HepG2 (cell line): Measurements from ENCODE around the gene CBX7. TPM values are rescaled to one million over a fixed set of nuclear protein-coding genes. Genes with fewer than 3 reads are reported as not detected.

ENCODE experiments used
- ADNP ChIP-seq: sonication (generic); formaldehyde crosslinking; IDR thresholded peaks from 2 replicates; pipeline ENCODE4 v1.4.0; 2020; ENCODE audit warnings: missing genetic modification reagents
- FOXA3 ChIP-seq: IDR thresholded peaks from 2 replicates; pipeline ENCODE4 v1.6.1; 2016; ENCODE audit warnings: missing genetic modification reagents, missing compliant biosample characterization
- JUND ChIP-seq: sonication (generic); formaldehyde crosslinking; IDR thresholded peaks from 2 replicates; pipeline ENCODE4 v1.8.0; 2022; ENCODE audit warnings: mild to moderate bottlenecking, missing genetic modification reagents
- SMARCC2 ChIP-seq: fragments of 450-650 bp; IDR thresholded peaks from 2 replicates; pipeline ENCODE4 v1.6.1; 2017; ENCODE audit warnings: antibody characterized with exemption, mild to moderate bottlenecking
- TEAD3 ChIP-seq: optimal IDR thresholded peaks from 2 replicates; pipeline ENCODE3; 2016; ENCODE audit warnings: borderline replicate concordance
- ZNF513 ChIP-seq: sonication (generic); formaldehyde crosslinking; conservative IDR thresholded peaks from 2 replicates; pipeline ENCODE4 v1.5.0; 2020; ENCODE audit warnings: missing genetic modification reagents
- ZNF562 ChIP-seq: sonication (generic); formaldehyde crosslinking; IDR thresholded peaks from 2 replicates; pipeline ENCODE4 v1.8.0; 2022; ENCODE audit warnings: missing genetic modification reagents, borderline replicate concordance
- polyA plus RNA-seq, 8 experiments: library from polyadenylated mRNA; depleted of rRNA in 3 of 8; stranded (reverse) in 7 of 8; unstranded in 1 of 8; fragments of >200 nt; fragmentation: Illumina TruSeq in 4 of 8; extraction: Trizol in 4 of 8; gene quantifications; 2 replicates each; pipeline versions ENCODE4 v1.2.1 to v1.2.3, GENCODE V29; 2011 to 2016; ENCODE audit warnings: low read depth in 4 of 8, missing spikeins in 1 of 8, mixed read lengths in 1 of 8; ENCODE audit not compliant: insufficient read depth in 1 of 8
- total RNA-seq, 5 experiments: library from RNA; depleted of rRNA; stranded (reverse); fragments of >200 nt; fragmentation: Illumina TruSeq; extraction: Trizol; gene quantifications; 2 replicates each; pipeline ENCODE4 v1.2.3, GENCODE V29; 2016; ENCODE audit warnings: low read depth in 1 of 5
- TF ChIP-seq, protein P1 (sequence below): sonication (generic); formaldehyde crosslinking; IDR thresholded peaks from 2 replicates; pipeline ENCODE4 v1.4.0; 2020; ENCODE audit warnings: mild to moderate bottlenecking, missing genetic modification reagents
- TF ChIP-seq, protein P2 (sequence below), 2 experiments: sonication (generic) in 1 of 2; formaldehyde crosslinking in 1 of 2; IDR thresholded peaks; 2 replicates each; pipeline versions ENCODE4 v1.6.1 to v1.9.0; 2014 to 2022; ENCODE audit warnings: antibody characterized with exemption in 1 of 2, borderline replicate concordance in 1 of 2, inconsistent platforms in 1 of 2, low read depth in 1 of 2, missing genetic modification reagents in 1 of 2
- TF ChIP-seq, protein P3 (sequence below): sonication (generic); formaldehyde crosslinking; IDR thresholded peaks from 2 replicates; pipeline ENCODE4 v1.4.0; 2020; ENCODE audit warnings: missing genetic modification reagents, mild to moderate bottlenecking, borderline replicate concordance

The CBX7 gene
- total and polyA plus RNA-seq, 2 of the 13 experiments (the other 11 are each of a cell fraction or from before 2014, with no cell fraction given) = 0.35 to 4.9 TPM

DNA sequence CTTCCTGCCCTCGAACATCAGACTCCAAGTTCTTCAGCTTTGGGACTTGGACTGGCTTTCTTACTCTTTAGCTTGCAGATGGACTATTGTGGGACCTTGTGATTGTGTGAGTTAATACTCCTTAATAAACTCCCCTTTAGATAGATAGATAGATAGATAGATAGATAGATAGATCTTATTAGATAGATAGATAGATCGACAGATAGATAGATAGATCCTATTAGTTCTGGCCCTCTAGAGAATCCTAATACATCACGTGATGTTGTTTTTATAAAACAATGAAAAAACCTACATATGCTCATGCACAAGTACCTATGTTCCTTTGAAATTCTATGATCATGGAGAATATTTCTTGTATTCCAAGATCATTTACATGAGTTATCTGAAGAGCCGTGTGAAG is 31.5 kb downstream of the CBX7 start (continued):
- TF ChIP-seq, protein P1, sequence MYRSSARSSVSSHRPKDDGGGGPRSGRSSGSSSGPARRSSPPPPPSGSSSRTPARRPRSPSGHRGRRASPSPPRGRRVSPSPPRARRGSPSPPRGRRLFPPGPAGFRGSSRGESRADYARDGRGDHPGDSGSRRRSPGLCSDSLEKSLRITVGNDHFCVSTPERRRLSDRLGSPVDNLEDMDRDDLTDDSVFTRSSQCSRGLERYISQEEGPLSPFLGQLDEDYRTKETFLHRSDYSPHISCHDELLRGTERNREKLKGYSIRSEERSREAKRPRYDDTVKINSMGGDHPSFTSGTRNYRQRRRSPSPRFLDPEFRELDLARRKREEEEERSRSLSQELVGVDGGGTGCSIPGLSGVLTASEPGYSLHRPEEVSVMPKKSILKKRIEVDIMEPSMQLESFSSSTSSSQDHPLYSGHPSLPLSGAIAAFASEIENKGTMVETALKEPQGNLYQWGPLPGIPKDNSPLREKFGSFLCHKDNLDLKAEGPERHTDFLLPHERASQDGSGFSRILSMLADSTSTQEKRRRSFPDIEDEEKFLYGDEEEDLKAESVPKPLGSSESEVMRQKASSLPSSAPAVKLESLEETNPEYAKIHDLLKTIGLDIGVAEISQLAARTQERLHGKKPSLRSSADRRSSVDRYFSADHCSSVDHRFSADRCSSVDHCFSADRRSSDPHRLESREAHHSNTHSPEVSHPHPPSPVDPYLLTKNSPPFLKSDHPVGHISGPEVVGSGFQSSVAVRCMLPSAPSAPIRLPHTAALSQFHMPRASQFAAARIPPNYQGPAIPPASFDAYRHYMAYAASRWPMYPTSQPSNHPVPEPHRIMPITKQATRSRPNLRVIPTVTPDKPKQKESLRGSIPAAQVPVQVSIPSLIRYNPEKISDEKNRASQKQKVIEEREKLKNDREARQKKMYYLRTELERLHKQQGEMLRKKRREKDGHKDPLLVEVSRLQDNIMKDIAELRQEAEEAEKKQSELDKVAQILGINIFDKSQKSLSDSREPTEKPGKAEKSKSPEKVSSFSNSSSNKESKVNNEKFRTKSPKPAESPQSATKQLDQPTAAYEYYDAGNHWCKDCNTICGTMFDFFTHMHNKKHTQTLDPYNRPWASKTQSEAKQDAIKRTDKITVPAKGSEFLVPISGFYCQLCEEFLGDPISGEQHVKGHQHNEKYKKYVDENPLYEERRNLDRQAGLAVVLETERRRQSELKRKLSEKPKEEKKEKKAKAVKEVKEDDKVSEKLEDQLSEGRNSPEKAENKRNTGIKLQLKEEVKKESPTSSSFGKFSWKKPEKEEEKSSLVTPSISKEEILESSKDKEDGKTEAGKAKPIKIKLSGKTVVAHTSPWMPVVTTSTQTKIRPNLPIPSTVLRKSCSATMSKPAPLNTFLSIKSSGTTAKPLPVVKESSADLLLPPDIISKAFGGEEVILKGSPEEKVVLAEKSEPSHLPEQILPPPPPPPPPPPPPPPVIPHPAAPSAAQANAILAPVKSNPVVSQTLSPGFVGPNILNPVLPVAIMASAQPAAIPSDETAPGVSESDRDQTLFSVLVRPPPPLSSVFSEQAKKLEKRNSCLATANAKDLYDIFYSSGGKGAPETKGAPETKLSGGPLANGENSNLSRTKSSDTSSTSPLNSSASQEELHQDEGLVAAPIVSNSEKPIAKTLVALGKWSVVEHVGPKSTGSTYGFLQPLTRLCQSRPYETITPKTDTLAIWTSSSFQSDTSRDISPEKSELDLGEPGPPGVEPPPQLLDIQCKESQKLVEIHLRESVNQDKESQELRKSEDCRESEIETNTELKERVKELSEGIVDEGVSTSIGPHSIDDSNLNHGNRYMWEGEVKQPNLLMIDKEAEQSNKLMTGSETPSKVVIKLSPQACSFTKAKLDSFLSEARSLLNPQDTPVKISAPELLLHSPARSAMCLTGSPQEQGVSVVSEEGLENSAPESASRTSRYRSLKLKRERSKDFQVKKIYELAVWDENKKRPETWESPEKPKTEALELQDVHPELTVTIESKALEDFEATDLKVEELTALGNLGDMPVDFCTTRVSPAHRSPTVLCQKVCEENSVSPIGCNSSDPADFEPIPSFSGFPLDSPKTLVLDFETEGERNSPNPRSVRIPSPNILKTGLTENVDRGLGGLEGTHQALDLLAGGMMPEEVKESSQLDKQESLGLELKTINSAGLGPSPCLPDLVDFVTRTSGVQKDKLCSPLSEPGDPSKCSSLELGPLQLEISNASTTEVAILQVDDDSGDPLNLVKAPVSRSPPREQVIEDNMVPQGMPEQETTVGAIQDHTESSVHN = no peak
- TF ChIP-seq FOXA3 (CRISPR knock-in tag) = no peak
- no peak for TF ChIP-seq ZNF562 (CRISPR knock-in tag)
- TF ChIP-seq SMARCC2 = no peak
- TF ChIP-seq ADNP (CRISPR knock-in tag) = no peak
- no peak for TF ChIP-seq ZNF513 (CRISPR knock-in tag)
- TF ChIP-seq, protein P2, sequence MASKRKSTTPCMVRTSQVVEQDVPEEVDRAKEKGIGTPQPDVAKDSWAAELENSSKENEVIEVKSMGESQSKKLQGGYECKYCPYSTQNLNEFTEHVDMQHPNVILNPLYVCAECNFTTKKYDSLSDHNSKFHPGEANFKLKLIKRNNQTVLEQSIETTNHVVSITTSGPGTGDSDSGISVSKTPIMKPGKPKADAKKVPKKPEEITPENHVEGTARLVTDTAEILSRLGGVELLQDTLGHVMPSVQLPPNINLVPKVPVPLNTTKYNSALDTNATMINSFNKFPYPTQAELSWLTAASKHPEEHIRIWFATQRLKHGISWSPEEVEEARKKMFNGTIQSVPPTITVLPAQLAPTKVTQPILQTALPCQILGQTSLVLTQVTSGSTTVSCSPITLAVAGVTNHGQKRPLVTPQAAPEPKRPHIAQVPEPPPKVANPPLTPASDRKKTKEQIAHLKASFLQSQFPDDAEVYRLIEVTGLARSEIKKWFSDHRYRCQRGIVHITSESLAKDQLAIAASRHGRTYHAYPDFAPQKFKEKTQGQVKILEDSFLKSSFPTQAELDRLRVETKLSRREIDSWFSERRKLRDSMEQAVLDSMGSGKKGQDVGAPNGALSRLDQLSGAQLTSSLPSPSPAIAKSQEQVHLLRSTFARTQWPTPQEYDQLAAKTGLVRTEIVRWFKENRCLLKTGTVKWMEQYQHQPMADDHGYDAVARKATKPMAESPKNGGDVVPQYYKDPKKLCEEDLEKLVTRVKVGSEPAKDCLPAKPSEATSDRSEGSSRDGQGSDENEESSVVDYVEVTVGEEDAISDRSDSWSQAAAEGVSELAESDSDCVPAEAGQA (IDR thresholded peaks at IDR 0.05; ENCODE audit: low read depth) = no peak
- TF ChIP-seq, protein P2 (CRISPR knock-in tag; IDR thresholded peaks at IDR 0.05; ENCODE audit: borderline replicate concordance) = no peak
- no peak for TF ChIP-seq TEAD3 (CRISPR knock-in tag)
- TF ChIP-seq, protein P3, sequence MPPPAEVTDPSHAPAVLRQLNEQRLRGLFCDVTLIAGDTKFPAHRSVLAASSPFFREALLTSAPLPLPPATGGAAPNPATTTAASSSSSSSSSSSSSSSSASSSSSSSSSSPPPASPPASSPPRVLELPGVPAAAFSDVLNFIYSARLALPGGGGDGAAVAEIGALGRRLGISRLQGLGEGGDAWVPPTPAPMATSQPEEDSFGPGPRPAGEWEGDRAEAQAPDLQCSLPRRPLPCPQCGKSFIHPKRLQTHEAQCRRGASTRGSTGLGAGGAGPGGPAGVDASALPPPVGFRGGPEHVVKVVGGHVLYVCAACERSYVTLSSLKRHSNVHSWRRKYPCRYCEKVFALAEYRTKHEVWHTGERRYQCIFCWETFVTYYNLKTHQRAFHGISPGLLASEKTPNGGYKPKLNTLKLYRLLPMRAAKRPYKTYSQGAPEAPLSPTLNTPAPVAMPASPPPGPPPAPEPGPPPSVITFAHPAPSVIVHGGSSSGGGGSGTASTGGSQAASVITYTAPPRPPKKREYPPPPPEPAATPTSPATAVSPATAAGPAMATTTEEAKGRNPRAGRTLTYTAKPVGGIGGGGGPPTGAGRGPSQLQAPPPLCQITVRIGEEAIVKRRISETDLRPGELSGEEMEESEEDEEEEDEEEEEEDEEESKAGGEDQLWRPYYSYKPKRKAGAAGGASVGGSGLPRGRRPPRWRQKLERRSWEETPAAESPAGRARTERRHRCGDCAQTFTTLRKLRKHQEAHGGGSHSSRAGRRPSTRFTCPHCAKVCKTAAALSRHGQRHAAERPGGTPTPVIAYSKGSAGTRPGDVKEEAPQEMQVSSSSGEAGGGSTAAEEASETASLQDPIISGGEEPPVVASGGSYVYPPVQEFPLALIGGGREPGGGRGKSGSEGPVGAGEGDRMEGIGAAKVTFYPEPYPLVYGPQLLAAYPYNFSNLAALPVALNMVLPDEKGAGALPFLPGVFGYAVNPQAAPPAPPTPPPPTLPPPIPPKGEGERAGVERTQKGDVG (CRISPR knock-in tag) = no peak
- no peak for TF ChIP-seq JUND (CRISPR knock-in tag)
